Epithelial cell of esophagus (primary cell): ENCODE data around the gene POFUT1.
A peak's percentile ranks its signal among the peaks of the same experiment; 100 is the strongest.

ENCODE experiments used
- DNase-seq: peaks from one replicate; pipeline ENCODE4 v3.0.0; 2010; ENCODE audit warnings: low read depth
- H3K4me3 ChIP-seq: 2 replicates; pipeline ENCODE4 v1.5.1; 2011; ENCODE audit warnings: mild to moderate bottlenecking, low read length, control low read depth
- CTCF ChIP-seq: IDR thresholded peaks from 2 replicates; pipeline ENCODE4 v1.5.1; 2011; ENCODE audit warnings: low read depth, mild to moderate bottlenecking, low read length, control low read depth, inconsistent platforms; ENCODE audit not compliant: insufficient read depth; ENCODE audit errors: missing control alignments

Gene POFUT1

DNA sequence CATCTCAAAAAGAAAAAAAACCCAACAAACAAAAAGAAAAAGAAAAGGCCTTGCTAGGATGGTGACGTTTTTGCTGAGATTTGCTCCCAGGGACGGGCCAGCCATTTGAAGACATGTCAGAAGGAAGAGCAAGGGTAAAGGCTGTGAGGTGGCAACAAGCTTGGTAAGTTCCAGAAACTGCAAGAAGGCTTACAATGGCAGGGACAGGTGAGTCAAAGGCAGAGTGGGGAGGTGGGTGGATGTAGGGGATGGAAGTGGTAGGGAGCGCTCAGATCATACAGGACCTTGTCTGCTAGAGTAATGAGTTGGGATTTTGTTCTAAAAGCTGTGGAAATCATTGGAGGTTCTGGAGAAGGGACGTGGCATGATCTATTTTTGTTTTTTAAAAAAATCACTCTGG lies 74.0 kb downstream of the POFUT1 start:
- DNase-seq = no peak
- H3K4me3 ChIP-seq = no peak overlapping the region
- no peak for TF ChIP-seq CTCF

- no peak for DNase-seq
- TF ChIP-seq CTCF = no peak
- H3K4me3 ChIP-seq = no peak overlapping the region
Measured at GRCh38 chr20:32282461-32282860, 74.8 kb downstream of the POFUT1 start.

- no peak for DNase-seq
- TF ChIP-seq CTCF = no peak
Measured at GRCh38 chr20:32285082-32285620, 77.5 kb downstream of the POFUT1 start.

GRCh38 chr20:32285621-32286371 lies 78.1 kb downstream of the POFUT1 start:
- H3K4me3 ChIP-seq = no peak overlapping the region
- no peak for TF ChIP-seq CTCF
- peak; percentile 19 for DNase-seq

More at GRCh38 chr20:32285082-32285620, 77.5 kb downstream of the POFUT1 start:
- no peak overlapping the region for H3K4me3 ChIP-seq

DNA sequence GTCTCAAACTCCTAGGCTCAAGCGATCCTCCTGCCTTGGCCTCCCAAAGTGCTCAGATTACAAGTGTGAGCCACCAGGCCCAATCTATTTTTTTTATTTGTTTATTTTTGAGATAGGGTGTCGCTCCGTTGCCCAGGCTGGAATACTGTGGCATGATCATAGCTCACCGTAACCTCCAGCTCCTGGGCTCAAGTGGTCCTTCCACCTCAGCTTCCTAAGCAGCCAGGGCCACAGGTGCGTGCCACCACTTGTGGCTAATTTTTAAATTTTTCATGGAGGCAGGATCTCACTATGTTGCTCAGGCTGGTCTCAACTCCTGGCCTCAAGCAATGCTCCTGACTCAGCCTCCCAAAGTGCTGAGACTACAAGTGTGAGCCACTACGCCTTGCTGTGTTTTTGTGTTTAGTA lies 79.6 kb downstream of the POFUT1 start:
- no peak for DNase-seq
- H3K4me3 ChIP-seq = no peak overlapping the region
- no peak for TF ChIP-seq CTCF
